Activated CD4-positive, alpha-beta memory T cell treated with anti-CD3 and anti-CD28 coated beads for 36 hours (primary cell): ENCODE data around the gene CDT1. TPM values are rescaled to one million over a fixed set of nuclear protein-coding genes. Genes with fewer than 3 reads are reported as not detected.

Source experiments
- CTCF ChIA-PET: fragments of 350-600 bp; sonication (Branson Sonifier 250); formaldehyde crosslinking; loops from one replicate; lab custom pipeline; 2021; ENCODE audit warnings: antibody characterized with exemption, inconsistent platforms; lab: Charles Lee
- POLR2A ChIA-PET: fragments of 350-600 bp; sonication (Branson Sonifier 250); formaldehyde crosslinking; loops from one replicate; lab custom pipeline; 2021; ENCODE audit warnings: antibody characterized with exemption; lab: Charles Lee
- DNase-seq: peaks from one replicate; pipeline ENCODE4 v3.0.0-alpha.2; 2020
- H3K27ac Mint-ChIP-seq: one replicate; pipeline ENCODE4 v1.8.0; 2021; ENCODE audit warnings: mixed read lengths
- H3K27me3 Mint-ChIP-seq: one replicate; pipeline ENCODE4 v1.8.0; 2021; ENCODE audit warnings: mixed read lengths
- H3K36me3 Mint-ChIP-seq: one replicate; pipeline ENCODE4 v1.8.0; 2021; ENCODE audit warnings: mixed read lengths
- H3K4me1 Mint-ChIP-seq: one replicate; pipeline ENCODE4 v1.8.0; 2021; ENCODE audit warnings: low read depth, mixed read lengths
- H3K4me3 Mint-ChIP-seq: one replicate; pipeline ENCODE4 v1.8.0; 2021; ENCODE audit warnings: mild to moderate bottlenecking, mixed read lengths
- H3K9me3 Mint-ChIP-seq: one replicate; pipeline ENCODE4 v1.8.0; 2021; ENCODE audit warnings: mixed read lengths
- intact Hi-C: fragments of 100-400 bp; cut with micrococcal nuclease; formaldehyde crosslinking; loops from one replicate; pipeline ENCODE4 v1.15.1; 2023
- total RNA-seq, 2 experiments: library from RNA; stranded (reverse); gene quantifications; one replicate each; pipeline ENCODE4 v1.2.3, GENCODE V29; 2021

CDT1 gene
- total RNA-seq, 2 experiments from 2014 or later: 169 to 183 TPM

DNA sequence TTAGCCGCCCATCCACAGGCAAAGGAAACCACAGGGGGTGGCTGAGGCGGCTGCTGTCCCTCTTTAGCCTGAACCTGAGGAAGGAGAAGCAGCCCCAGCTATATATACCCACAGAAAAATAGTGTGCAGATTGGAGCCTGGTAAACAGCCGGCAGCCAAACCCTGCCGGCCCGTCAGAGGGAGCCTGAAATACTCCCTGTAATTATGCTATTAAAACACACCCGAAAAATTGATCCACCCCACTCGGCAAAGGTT, 25.4 kb upstream of the CDT1 start:
- H3K27ac Mint-ChIP-seq: peak overlapping the region; percentile 49
- CTCF ChIA-PET: interaction anchor here (2.3 to 8.2 kb wide), 2 partner anchors 35 to 42 kb away, joined by 10 to 118 read pairs; no protein-coding TSS in a partner anchor
- intact Hi-C loops: no loop called here
- no peak for DNase-seq
- POLR2A ChIA-PET: no interaction called here
- H3K27me3 Mint-ChIP-seq: no peaks in the 10 kb centered on the region
- H3K4me1 Mint-ChIP-seq: peaks cover 60% of the 10 kb centered on the region
- H3K36me3 Mint-ChIP-seq: peaks cover 2% of the 10 kb centered on the region
- H3K4me3 Mint-ChIP-seq: no peak overlapping the region
- no peaks in the 10 kb centered on the region for H3K9me3 Mint-ChIP-seq

GRCh38 chr16:88778541-88779065, 25.0 kb upstream of the CDT1 start:
- H3K9me3 Mint-ChIP-seq: no peaks in the 10 kb centered on the region
- ChIA-PET POLR2A (no interaction called here), CTCF (interaction anchor here (2.3 to 8.2 kb wide), 3 partner anchors 13 to 42 kb away, joined by 7 to 118 read pairs (median 10); no protein-coding TSS in a partner anchor)
- H3K36me3 Mint-ChIP-seq: peaks cover 2% of the 10 kb centered on the region
- no peak overlapping the region for H3K4me3 Mint-ChIP-seq
- no peak for DNase-seq
- H3K27ac Mint-ChIP-seq: no peak overlapping the region
- intact Hi-C loops: no loop called here
- no peaks in the 10 kb centered on the region for H3K27me3 Mint-ChIP-seq
- H3K4me1 Mint-ChIP-seq: peaks cover 58% of the 10 kb centered on the region

GRCh38 chr16:88779406-88780141, 24.0 kb upstream of the CDT1 start:
- intact Hi-C loops: loop anchor here (5.0 kb wide), 1 partner anchor 322 kb away; no protein-coding TSS in a partner anchor
- H3K4me3 Mint-ChIP-seq: peak overlapping the region; percentile 80
- POLR2A ChIA-PET: interaction anchor here (5.9 kb wide), 1 partner anchor 31 kb away, joined by 81 read pairs; the partner anchor contains the start of gene APRT
- peaks cover 2% of the 10 kb centered on the region for H3K36me3 Mint-ChIP-seq
- CTCF ChIA-PET: interaction anchor here (1.0 to 8.2 kb wide), 8 partner anchors 14 to 151 kb away, joined by 3 to 118 read pairs (median 10); partner anchors contain the start of genes APRT, GALNS and TRAPPC2L
- peaks cover 52% of the 10 kb centered on the region for H3K4me1 Mint-ChIP-seq
- H3K27me3 Mint-ChIP-seq: no peaks in the 10 kb centered on the region
- DNase-seq: no peak
- no peaks in the 10 kb centered on the region for H3K9me3 Mint-ChIP-seq
- peak overlapping the region; percentile 94 for H3K27ac Mint-ChIP-seq

DNA sequence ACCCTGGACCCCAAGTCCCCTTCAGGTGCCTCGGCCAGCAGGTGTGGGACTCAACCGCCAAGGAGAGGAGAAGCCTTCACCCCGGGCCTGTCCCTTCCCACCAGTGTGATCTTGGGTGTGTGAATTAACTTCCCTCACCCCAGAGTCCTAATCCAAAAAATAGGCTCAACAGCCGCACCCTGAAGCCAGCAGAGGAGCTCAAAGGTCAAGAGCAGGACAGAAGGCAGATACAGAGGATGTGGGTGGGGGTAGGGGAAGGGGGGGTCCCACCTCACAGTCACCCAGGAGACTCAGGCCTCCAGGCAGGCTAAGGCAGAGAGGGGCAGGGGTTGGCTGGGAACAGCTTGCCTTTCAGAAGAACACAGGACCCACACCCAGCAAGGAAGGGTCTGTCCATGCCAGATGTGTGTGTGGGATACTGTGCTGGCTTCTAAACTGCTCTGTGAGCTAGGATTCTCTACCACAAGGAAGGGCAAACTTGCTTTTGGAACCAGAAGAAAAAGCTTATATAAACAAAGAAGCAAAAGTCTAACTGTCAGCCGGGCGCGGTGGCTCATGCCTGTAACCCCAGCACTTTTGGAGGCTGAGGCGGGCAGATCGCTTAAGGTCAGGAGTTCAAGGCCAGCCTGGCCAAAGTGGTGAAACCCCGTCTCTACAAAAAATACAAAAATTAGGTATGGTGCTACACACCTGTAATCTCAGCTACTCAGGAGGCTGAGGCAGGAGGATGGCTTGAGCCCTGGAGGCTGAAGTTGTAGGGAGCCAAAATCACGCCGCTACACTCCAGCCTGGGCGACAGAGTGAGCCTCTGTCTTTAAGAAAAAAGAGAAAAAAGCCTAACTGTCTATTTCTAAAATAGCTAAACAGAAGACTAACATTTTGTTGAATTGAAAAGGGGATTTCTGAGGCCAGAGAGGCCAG, 23.2 kb upstream of the CDT1 start:
- Mint-ChIP-seq H3K36me3 (peaks cover 2% of the 10 kb centered on the region), H3K4me3 (peak overlapping the region; percentile 80), H3K27ac (peak overlapping the region; percentile 94), H3K4me1 (peaks cover 49% of the 10 kb centered on the region), H3K27me3 (no peaks in the 10 kb centered on the region), H3K9me3 (no peaks in the 10 kb centered on the region)
- DNase-seq: no peak
- intact Hi-C loops: loop anchor here (1.0 to 5.0 kb wide), 2 partner anchors 94 to 323 kb away; partner anchors contain the start of gene SNAI3
- ChIA-PET CTCF (interaction anchor here (0.6 to 8.2 kb wide), 11 partner anchors 15 to 151 kb away, joined by 3 to 118 read pairs (median 7); partner anchors contain the start of genes APRT, GALNS and TRAPPC2L), POLR2A (interaction anchor here (0.6 to 5.9 kb wide), 11 partner anchors 18 to 391 kb away, joined by 3 to 81 read pairs (median 5); partner anchors contain the start of genes APRT and CDH15)

GRCh38 chr16:88781140-88782077, 22.2 kb upstream of the CDT1 start:
- intact Hi-C loops: loop anchor here (1.0 to 5.0 kb wide), 9 partner anchors 9 to 324 kb away; partner anchors contain the start of genes APRT, CTU2, RNF166 and SNAI3
- Mint-ChIP-seq H3K27ac (peak overlapping the region; percentile 94), H3K4me3 (peak overlapping the region; percentile 80), H3K36me3 (peaks cover 2% of the 10 kb centered on the region), H3K9me3 (no peaks in the 10 kb centered on the region), H3K27me3 (no peaks in the 10 kb centered on the region), H3K4me1 (peaks cover 47% of the 10 kb centered on the region)
- peak; percentile 87 for DNase-seq
- ChIA-PET POLR2A (interaction anchor here (0.5 to 5.9 kb wide), 20 partner anchors 18 to 444 kb away, joined by 3 to 81 read pairs (median 4); partner anchors contain the start of genes APRT, CDH15, GALNS and TRAPPC2L), CTCF (interaction anchor here (0.6 to 8.2 kb wide), 14 partner anchors 16 to 185 kb away, joined by 3 to 118 read pairs (median 6); partner anchors contain the start of genes APRT, GALNS and TRAPPC2L)

DNA sequence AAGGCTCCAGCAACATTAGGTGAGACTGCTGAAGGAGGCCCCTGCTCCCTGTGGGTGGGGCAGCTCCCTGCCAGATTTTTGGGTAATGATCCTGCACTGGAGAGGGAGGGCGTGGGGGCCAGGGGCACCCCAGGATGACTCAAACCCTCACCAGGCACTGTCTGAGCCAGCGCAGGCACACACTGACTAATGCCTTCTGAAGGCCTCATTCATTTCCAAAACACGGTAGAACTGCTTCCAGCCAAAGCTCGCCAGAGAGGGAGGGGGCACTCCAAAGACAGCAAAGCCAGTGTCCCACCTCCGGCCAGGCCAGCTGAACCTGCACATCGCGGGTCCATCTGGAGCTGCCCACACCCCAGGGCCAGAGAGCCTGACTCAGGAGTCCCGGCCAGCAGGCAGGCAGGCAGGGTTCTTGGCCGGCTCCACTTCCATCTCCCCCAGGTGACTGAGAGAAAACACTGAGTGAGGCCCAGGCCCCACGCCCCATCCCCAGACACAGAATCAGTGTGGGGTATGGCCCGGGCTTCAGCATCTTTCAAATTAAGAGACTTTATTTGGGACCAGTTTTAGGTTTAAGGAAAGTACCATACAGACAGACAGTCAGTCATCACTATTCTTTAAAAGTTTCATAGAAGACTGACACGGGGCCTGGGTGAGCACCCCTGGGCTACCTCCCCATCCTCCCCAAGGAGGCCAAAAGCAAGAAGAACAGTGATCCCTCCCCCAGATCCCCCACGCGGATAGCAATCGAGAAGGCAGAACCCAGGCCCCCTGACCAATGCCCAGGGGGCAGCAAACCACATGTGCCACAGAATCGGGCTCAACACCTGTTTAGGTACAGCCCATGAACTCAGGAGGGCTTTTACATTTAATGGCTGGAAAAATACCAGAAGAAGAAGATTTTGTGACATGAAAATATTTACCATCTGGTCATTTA, 20.9 kb upstream of the CDT1 start:
- ChIA-PET CTCF (interaction anchor here (0.6 to 8.2 kb wide), 14 partner anchors 11 to 191 kb away, joined by 3 to 118 read pairs (median 4); partner anchors contain the start of genes APRT, GALNS and TRAPPC2L), POLR2A (interaction anchor here (0.5 to 5.9 kb wide), 14 partner anchors 16 to 443 kb away, joined by 3 to 81 read pairs (median 5); partner anchors contain the start of genes APRT, GALNS and TRAPPC2L)
- H3K4me1 Mint-ChIP-seq: peaks cover 47% of the 10 kb centered on the region
- peak; percentile 94 for DNase-seq
- intact Hi-C loops: loop anchor here (1.0 to 5.0 kb wide), 8 partner anchors 8 to 325 kb away; partner anchors contain the start of genes APRT, CTU2 and RNF166
- peak overlapping the region; percentile 80 for H3K4me3 Mint-ChIP-seq
- H3K9me3 Mint-ChIP-seq: no peaks in the 10 kb centered on the region
- peaks cover 2% of the 10 kb centered on the region for H3K36me3 Mint-ChIP-seq
- peak overlapping the region; percentile 94 for H3K27ac Mint-ChIP-seq
- H3K27me3 Mint-ChIP-seq: no peaks in the 10 kb centered on the region

DNA sequence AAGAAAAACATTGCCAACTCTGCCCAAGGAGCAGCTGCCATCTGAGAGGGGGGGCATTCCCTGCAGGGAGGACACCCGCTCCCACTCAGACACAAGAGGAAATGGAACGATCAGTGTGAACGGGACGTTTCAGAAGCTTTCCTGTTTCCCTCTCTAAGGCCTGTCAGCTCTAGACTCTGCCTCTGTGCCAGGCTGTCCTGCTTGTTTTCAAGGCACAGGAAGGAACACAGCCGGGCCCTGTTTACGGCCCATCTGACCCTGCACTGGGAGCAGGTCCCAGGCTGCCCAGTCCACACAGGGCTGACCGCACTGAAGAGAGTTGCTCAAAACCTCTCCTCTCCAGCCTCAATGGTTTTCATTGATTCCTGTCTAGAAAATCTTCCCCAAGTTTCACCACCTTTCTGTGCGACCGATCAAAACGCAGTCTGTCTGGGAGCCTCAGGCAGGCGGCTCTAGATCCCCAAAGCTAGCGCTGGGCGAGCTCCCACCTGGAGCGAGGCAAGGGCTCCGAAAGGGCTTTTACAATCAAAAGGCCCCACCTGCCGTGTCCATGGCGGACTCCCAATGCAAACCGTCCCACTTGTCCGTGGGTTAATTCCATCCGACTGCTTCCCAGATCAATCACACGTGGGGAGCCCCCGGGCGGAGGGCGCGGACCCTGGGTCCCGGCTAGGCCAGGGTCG, 20.1 kb upstream of the CDT1 start:
- POLR2A ChIA-PET: interaction anchor here (0.6 to 5.9 kb wide), 6 partner anchors 22 to 314 kb away, joined by 3 to 81 read pairs (median 5); partner anchors contain the start of genes APRT, GALNS and TRAPPC2L
- peak; percentile 47 for DNase-seq
- Mint-ChIP-seq H3K27me3 (no peaks in the 10 kb centered on the region), H3K36me3 (peaks cover 2% of the 10 kb centered on the region), H3K27ac (peak overlapping the region; percentile 94), H3K4me3 (peak overlapping the region; percentile 80), H3K4me1 (peaks cover 41% of the 10 kb centered on the region), H3K9me3 (no peaks in the 10 kb centered on the region)
- intact Hi-C loops: loop anchor here (2.0 to 5.0 kb wide), 3 partner anchors 27 to 326 kb away; partner anchors contain the start of gene APRT
- CTCF ChIA-PET: interaction anchor here (0.7 to 8.2 kb wide), 9 partner anchors 10 to 82 kb away, joined by 3 to 118 read pairs (median 6); partner anchors contain the start of gene APRT

DNA sequence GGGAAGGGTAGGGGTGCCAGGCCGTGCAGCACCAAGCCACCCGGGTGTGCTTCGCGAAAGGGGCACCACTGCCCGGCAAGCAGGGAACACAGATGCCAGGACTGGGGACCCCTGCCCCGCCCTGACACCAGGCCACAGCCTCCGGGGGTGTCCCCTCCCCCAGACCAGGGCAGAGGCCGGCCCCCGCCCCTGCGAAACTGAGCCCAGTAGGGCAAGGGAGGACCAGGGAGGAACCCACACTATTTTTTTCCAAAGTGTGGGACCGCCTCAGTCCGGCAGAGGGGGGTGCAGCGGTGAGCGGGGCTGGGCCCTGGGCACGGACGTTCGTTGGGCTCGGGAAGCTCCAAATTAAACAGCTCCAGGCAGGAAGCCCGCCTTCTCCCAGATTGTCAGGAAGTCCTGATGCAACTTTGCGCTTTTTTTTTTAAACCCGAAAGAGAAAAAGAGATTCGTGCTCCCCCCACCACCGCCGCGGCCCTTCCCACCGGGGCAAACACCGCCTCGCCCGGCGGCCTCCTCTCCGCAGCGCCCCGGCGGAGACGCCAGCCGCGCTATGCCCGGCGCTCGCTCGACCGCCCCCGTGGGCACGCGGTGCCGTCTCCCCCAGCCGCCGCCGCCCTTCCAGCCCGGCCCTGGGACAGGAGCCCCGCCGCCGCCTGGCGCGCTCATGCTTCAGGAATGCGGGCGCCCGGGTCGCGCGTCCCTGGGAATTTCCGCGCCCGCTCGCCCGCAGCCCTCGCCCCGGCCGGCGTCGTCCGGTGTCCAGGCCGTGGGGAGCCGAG, 19.3 kb upstream of the CDT1 start:
- Mint-ChIP-seq H3K27me3 (no peaks in the 10 kb centered on the region), H3K36me3 (peaks cover 2% of the 10 kb centered on the region), H3K4me1 (peaks cover 38% of the 10 kb centered on the region), H3K4me3 (peak overlapping the region; percentile 80), H3K9me3 (no peaks in the 10 kb centered on the region), H3K27ac (peak overlapping the region; percentile 89)
- intact Hi-C loops: loop anchor here (5.0 kb wide), 1 partner anchor 327 kb away; no protein-coding TSS in a partner anchor
- DNase-seq: peak; percentile 66
- POLR2A ChIA-PET: interaction anchor here (0.6 to 5.9 kb wide), 4 partner anchors 21 to 313 kb away, joined by 3 to 81 read pairs (median 4); partner anchors contain the start of gene APRT
- CTCF ChIA-PET: interaction anchor here (0.6 to 8.2 kb wide), 12 partner anchors 9 to 83 kb away, joined by 3 to 118 read pairs (median 4); partner anchors contain the start of gene APRT
